Endothelial cell of umbilical vein (primary cell): ENCODE results near the gene SPNS2. TPM values are rescaled to one million over a fixed set of nuclear protein-coding genes. Genes with fewer than 3 reads are reported as not detected.

Experiments used
- BruUV-seq: library from RNA; stranded (reverse); fragments of 400-500 nt; replicated peaks from 2 replicates; lab custom pipeline; 2021; lab: Mats Ljungman, UMichigan
- CTCF ChIA-PET: fragments of 300-600, 350-600 bp; sonication (Branson Sonifier 250); formaldehyde crosslinking; loops from one replicate; lab custom pipeline; 2021; ENCODE audit warnings: antibody characterized with exemption, inconsistent platforms; lab: Charles Lee
- POLR2A ChIA-PET: fragments of 300-600, 350-600 bp; sonication (Branson Sonifier 250); formaldehyde crosslinking; loops from one replicate; lab custom pipeline; 2021; ENCODE audit warnings: antibody characterized with exemption, inconsistent platforms; lab: Charles Lee
- DNase-seq: peaks from one replicate; pipeline ENCODE4 v3.0.0-alpha.2; 2011; ENCODE audit warnings: low read depth, low spot score
- FAIRE-seq: peaks from 2 replicates; lab custom pipeline; 2011; peaks lifted over from hg19 to GRCh38; lab: Jason Lieb, UNC
- H2AFZ ChIP-seq: 2 replicates; pipeline ENCODE4 v1.6.0; 2012; ENCODE audit warnings: low read depth, low read length, control low read depth, inconsistent platforms
- H3K27ac ChIP-seq: 2 replicates; pipeline ENCODE4 v1.5.1; 2011; ENCODE audit warnings: low read depth, mild to moderate bottlenecking, control low read depth, low read length, moderate library complexity; ENCODE audit not compliant: insufficient read depth
- H3K27me3 ChIP-seq, 2 experiments: 2 replicates each; pipeline versions ENCODE4 v1.6.0 to v1.6.1; 2011; ENCODE audit warnings: low read length in 2 of 2, mixed read lengths in 1 of 2; ENCODE audit not compliant: control insufficient read depth in 2 of 2, insufficient read depth in 2 of 2
- H3K36me3 ChIP-seq, 2 experiments: 2 replicates in 1 of 2; 3 replicates in 1 of 2; pipeline ENCODE4 v1.5.1; 2011; ENCODE audit warnings: low read length in 2 of 2, mild to moderate bottlenecking in 1 of 2, moderate library complexity in 1 of 2; ENCODE audit not compliant: control insufficient read depth in 2 of 2, insufficient read depth in 2 of 2; ENCODE audit errors: extremely low read depth in 1 of 2
- H3K4me1 ChIP-seq: 3 replicates; pipeline ENCODE4 v1.5.1; 2011; ENCODE audit warnings: mild to moderate bottlenecking, low read length; ENCODE audit not compliant: control insufficient read depth, insufficient read depth; ENCODE audit errors: extremely low read depth
- H3K4me2 ChIP-seq: 2 replicates; pipeline ENCODE4 v1.6.1; 2011; ENCODE audit warnings: low read length, control low read depth, mixed read lengths; ENCODE audit not compliant: insufficient read depth
- H3K4me3 ChIP-seq, 3 experiments: fragments of 200-600 bp in 1 of 3; sonication (generic), shearing (Covaris generic) in 1 of 3; replicated peaks in 1 of 3; 2 replicates each; pipeline ENCODE4 v1.5.1; 2011 to 2016; ENCODE audit warnings: control low read depth in 3 of 3, low read length in 3 of 3, mild to moderate bottlenecking in 2 of 3, inconsistent platforms in 1 of 3, low read depth in 1 of 3, moderate library complexity in 1 of 3; ENCODE audit not compliant: insufficient read depth in 1 of 3
- H3K79me2 ChIP-seq: 2 replicates; pipeline ENCODE4 v1.6.0; 2012; ENCODE audit warnings: low read length, inconsistent platforms; ENCODE audit not compliant: control insufficient read depth, insufficient read depth
- H3K9ac ChIP-seq: replicated peaks from 2 replicates; pipeline ENCODE3; 2011; ENCODE audit warnings: low read length, control low read depth; ENCODE audit not compliant: insufficient read depth; ENCODE audit errors: extremely low read depth
- H3K9me1 ChIP-seq: replicated peaks from 3 replicates; pipeline ENCODE4 v1.6.0; 2011; ENCODE audit warnings: mild to moderate bottlenecking, low read length; ENCODE audit not compliant: control insufficient read depth, insufficient read depth; ENCODE audit errors: extremely low read depth
- H3K9me3 ChIP-seq: replicated peaks from 2 replicates; pipeline ENCODE4 v1.5.1; 2012; ENCODE audit warnings: low read length, inconsistent platforms; ENCODE audit not compliant: control insufficient read depth, insufficient read depth
- H4K20me1 ChIP-seq: replicated peaks from 2 replicates; pipeline ENCODE3; 2011; ENCODE audit warnings: mild to moderate bottlenecking, low read length; ENCODE audit not compliant: control insufficient read depth, insufficient read depth; ENCODE audit errors: extremely low read depth
- EZH2 ChIP-seq: IDR thresholded peaks from 2 replicates; pipeline ENCODE4 v1.6.1; 2012; ENCODE audit warnings: borderline replicate concordance, low read depth, mild to moderate bottlenecking, moderate library complexity, low read length, inconsistent platforms; ENCODE audit not compliant: severe bottlenecking
- FOS ChIP-seq: IDR thresholded peaks from 2 replicates; pipeline ENCODE4 v1.6.1; 2011; ENCODE audit warnings: mild to moderate bottlenecking, low read length, moderate library complexity, borderline replicate concordance; ENCODE audit not compliant: insufficient read depth
- POLR2A ChIP-seq: IDR thresholded peaks from 2 replicates; pipeline ENCODE4 v1.6.1; 2012; ENCODE audit warnings: low read depth, mild to moderate bottlenecking, control low read depth, low read length
- POLR2AphosphoS5 ChIP-seq: IDR thresholded peaks from 2 replicates; pipeline ENCODE4 v1.6.1; 2012; ENCODE audit warnings: low read depth, mild to moderate bottlenecking, control low read depth, low read length, moderate library complexity; ENCODE audit not compliant: insufficient read depth
- dilution Hi-C: fragments of 300-500 bp; cut with MboI; formaldehyde crosslinking; loops from one replicate; pipeline ENCODE4 v1.15.0; 2019; ENCODE audit warnings: low sequenced_read_pairs; ENCODE audit not compliant: extremely low pct_ligation_motif_present
- intact Hi-C: fragments of 100-400 bp; cut with micrococcal nuclease; formaldehyde crosslinking; loops from one replicate; pipeline ENCODE4 v1.10.0; 2022
- polyA plus RNA-seq, 4 experiments: library from polyadenylated mRNA; depleted of rRNA in 3 of 4; stranded (reverse) in 3 of 4; unstranded in 1 of 4; fragments of >200 nt; gene quantifications; 2 replicates each; pipeline versions ENCODE4 v1.2.1 to v1.2.3, GENCODE V29; 2011 to 2012; ENCODE audit warnings: missing spikeins in 1 of 4
- total RNA-seq: library from RNA; stranded (reverse); gene quantifications from 2 replicates; pipeline ENCODE4 v1.2.3, GENCODE V29; 2021

The SPNS2 gene
- total and polyA plus RNA-seq, 2 donors (not counting 3 experiments of a cell fraction or from before 2014, with no cell fraction given): 70.2 to 77.3 TPM

- peaks cover under 1 to 35% of the 10 kb centered on the region in 2 experiments for H3K36me3 ChIP-seq
- dilution Hi-C loops: no loop called here
- no peaks in the 10 kb centered on the region for H3K79me2 ChIP-seq
- H3K9me1 ChIP-seq: no peaks in the 10 kb centered on the region
- H3K9me3 ChIP-seq: no peaks in the 10 kb centered on the region
- H4K20me1 ChIP-seq: no peaks in the 10 kb centered on the region
- ChIA-PET CTCF (interaction anchor here (1.8 kb wide), 1 partner anchor 114 kb away, joined by 7 read pairs; no protein-coding TSS in a partner anchor), POLR2A (no interaction called here)
- H3K4me1 ChIP-seq: peaks cover 77% of the 10 kb centered on the region
- no peaks in the 10 kb centered on the region for H3K27me3 ChIP-seq
- FAIRE-seq (no peak), DNase-seq (no peak)
- BruUV-seq: no TSS peak
- no peak overlapping the region for H2AFZ ChIP-seq
- intact Hi-C loops: no loop called here
- no peak overlapping the region for H3K9ac ChIP-seq
- H3K4me2 ChIP-seq: no peak overlapping the region
- peak overlapping the region; percentile 39 for H3K27ac ChIP-seq
- H3K4me3 ChIP-seq: no peak overlapping the region
- no peak for TF ChIP-seq FOS
Measured at GRCh38 chr17:4534928-4535666, 36.4 kb downstream of the SPNS2 start.

- no peaks in the 10 kb centered on the region for H3K9me3 ChIP-seq
- intact Hi-C loops (no loop called here), dilution Hi-C loops (no loop called here)
- no peak overlapping the region for H3K4me3 ChIP-seq
- no peaks in the 10 kb centered on the region for H3K79me2 ChIP-seq
- H3K4me2 ChIP-seq: no peak overlapping the region
- no TSS peak for BruUV-seq
- H3K36me3 ChIP-seq: peaks cover 2 to 35% of the 10 kb centered on the region in 2 experiments
- H3K9me1 ChIP-seq: no peaks in the 10 kb centered on the region
- TF ChIP-seq POLR2AphosphoS5 (peak; percentile 6), POLR2A (no peak), EZH2 (no peak)
- H3K27ac ChIP-seq: no peak overlapping the region
- POLR2A ChIA-PET: interaction anchor here (0.6 kb wide), 1 partner anchor 14 kb away, joined by 3 read pairs; no protein-coding TSS in a partner anchor
- H3K4me1 ChIP-seq: peaks cover 77% of the 10 kb centered on the region
- no peak for DNase-seq
- CTCF ChIA-PET: no interaction called here
- no peak overlapping the region for H3K9ac ChIP-seq
- H4K20me1 ChIP-seq: no peaks in the 10 kb centered on the region
- H2AFZ ChIP-seq: no peak overlapping the region
- no peak for FAIRE-seq
- no peaks in the 10 kb centered on the region for H3K27me3 ChIP-seq
Measured at GRCh38 chr17:4535667-4536258, 37.1 kb downstream of the SPNS2 start.
